HG02642 (cell line): Measurements from ENCODE around the gene PHB1.

Experiments
- ATAC-seq: cut with Tn5 transposase; IDR thresholded peaks from one replicate; pipeline ENCODE4 v1.9.1; 2021; ENCODE audit warnings: mild to moderate bottlenecking; ENCODE audit not compliant: unreplicated experiment, poor library complexity

The PHB1 gene

GRCh38 chr17:49358641-49359247 is 55.9 kb downstream of the PHB1 start:
- no peak for ATAC-seq

DNA sequence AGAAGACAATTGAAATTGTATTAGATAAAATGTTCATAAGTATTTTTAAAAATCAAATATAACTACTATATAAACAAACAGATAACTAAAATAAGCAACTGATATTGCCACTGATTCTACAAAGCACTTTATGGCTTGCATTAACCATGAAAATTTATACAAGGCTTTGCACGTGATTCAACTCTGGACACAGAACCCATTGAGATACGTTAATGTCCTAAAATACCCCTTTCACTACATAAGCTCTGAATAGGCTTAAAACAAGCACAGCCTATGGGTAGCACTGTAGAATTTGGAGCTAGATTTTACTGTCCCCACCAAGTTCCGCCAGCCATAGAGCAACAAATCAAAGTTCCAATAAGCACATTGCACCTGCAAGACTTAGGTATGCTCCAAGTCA is 57.2 kb downstream of the PHB1 start:
- ATAC-seq: no peak

GRCh38 chr17:49356320-49356719 is 58.4 kb downstream of the PHB1 start:
- no peak for ATAC-seq
